AG09319 (cell line): ENCODE measurements around the gene CAP1.

ENCODE experiments used
- DNase-seq: peaks from one replicate; pipeline ENCODE4 v3.0.0-alpha.2; 2010; ENCODE audit warnings: low read depth; ENCODE audit errors: extremely low read depth
- TF ChIP-seq, protein P1 (sequence below): IDR thresholded peaks from 2 replicates; pipeline ENCODE4 v1.5.1; 2011; ENCODE audit warnings: low read depth, mild to moderate bottlenecking, inconsistent platforms, low read length, moderate library complexity

CAP1 gene

DNA sequence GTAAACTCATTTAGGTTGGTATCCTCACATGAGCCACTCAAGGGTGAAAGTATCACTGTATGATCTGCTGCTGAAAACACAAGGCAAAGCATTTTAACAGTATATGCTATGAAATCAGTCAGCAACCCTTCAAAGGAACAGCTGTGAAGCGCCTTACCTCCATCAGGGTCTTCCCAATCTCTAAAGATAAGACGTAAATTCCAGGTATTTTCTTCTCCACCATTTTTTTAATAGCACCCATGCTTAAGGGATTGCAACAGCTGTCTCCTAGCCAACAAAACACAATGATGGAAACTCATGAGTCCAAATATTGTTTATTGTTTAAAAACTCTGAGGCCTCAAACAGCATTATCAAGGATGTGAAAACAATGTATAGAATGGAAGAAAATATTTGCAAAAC is 51.7 kb downstream of the CAP1 start:
- TF ChIP-seq, protein P1, sequence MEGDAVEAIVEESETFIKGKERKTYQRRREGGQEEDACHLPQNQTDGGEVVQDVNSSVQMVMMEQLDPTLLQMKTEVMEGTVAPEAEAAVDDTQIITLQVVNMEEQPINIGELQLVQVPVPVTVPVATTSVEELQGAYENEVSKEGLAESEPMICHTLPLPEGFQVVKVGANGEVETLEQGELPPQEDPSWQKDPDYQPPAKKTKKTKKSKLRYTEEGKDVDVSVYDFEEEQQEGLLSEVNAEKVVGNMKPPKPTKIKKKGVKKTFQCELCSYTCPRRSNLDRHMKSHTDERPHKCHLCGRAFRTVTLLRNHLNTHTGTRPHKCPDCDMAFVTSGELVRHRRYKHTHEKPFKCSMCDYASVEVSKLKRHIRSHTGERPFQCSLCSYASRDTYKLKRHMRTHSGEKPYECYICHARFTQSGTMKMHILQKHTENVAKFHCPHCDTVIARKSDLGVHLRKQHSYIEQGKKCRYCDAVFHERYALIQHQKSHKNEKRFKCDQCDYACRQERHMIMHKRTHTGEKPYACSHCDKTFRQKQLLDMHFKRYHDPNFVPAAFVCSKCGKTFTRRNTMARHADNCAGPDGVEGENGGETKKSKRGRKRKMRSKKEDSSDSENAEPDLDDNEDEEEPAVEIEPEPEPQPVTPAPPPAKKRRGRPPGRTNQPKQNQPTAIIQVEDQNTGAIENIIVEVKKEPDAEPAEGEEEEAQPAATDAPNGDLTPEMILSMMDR, result no peak
- no peak for DNase-seq

DNA sequence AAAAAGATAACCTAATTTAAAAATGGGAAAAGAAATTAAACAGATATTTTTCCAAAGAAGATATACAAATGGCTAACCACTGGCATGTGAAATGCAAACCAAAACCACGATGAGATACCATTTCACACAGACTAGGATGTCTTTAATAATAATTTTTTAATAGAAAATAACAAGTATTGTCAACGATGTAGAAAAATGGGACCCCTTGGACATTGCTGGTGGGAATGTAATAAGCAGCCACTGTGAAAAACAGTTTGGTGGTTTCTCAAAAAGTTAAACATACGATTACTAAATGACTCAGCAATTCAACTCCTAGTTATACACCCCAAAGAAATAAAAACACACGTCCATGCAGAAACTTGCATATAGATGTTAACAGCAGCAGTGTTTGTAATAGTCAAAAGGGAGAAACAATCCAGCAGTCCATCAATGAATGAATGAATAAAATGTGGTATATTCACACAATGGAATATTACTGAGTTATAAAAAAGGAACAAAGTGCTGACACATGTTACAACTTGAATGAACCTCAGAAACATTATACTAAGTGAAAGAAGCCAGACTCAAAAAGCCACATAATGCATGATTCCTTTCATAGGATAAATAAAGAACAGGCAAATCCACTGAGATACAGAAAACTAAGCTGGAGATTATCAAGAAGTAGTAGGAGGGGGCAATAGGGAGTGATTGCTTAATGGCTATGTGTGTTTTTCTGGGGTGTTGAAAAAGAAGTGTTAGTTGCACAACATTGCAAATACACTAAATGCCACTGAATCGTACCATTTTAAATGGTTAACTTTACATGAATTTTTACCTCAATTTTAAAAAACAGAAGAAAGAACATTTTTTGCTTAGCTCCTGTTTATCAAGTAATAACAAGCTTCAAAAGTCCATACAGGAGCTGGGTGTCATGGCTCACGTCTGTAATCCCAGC is 52.4 kb downstream of the CAP1 start:
- DNase-seq, result no peak
- TF ChIP-seq, protein P1, result no peak

DNA sequence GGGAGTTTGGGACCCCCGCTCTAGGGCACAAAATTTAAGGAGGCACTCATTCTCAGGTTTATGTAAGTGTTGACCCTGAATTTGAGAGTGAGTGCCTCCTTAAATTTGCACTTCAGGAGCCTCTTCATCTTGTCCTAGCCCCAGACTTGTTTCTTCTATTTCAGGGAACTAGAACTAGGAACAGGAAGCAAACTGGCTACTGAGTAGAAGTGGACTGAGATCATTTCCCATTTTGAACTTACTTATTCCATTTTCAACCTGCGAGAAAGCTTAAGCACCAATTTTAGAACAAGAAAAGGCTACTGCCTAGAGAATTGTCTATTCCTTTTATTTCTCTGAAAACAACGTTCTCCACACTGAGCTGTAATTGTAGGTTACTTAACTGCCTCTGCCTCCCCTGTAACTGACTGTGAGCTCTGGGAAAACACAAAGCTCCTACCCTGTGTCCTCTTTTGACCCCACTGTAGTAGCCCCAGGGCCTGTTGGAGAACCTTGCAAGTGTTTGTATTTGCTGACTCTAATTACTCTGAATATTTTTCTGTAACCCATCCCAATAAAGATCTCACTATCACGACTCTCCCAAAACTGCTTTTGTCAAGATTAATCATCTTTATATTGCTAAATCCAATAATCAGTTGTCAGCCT is 54.1 kb downstream of the CAP1 start:
- TF ChIP-seq, protein P1, result no peak
- no peak for DNase-seq

DNA sequence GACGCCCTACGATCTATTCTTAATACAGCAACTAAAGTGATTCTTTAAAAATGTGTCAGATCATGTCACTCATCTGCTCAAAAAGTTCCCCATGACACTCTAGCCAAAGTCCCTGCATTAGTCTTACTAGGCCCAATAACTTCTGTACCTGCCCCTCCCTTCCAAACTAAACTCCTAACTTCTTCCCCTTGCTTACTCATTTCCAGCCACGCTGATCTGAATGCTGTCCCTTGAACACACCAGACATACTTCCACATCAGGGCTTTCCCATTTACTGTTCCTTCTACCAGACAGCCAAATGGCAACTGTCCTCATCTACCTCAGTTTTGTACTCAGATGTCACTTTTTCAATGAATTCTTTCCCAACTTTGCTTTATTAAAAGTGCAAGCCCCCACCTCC is 55.3 kb downstream of the CAP1 start:
- TF ChIP-seq, protein P1, result no peak
- DNase-seq, result no peak

DNA sequence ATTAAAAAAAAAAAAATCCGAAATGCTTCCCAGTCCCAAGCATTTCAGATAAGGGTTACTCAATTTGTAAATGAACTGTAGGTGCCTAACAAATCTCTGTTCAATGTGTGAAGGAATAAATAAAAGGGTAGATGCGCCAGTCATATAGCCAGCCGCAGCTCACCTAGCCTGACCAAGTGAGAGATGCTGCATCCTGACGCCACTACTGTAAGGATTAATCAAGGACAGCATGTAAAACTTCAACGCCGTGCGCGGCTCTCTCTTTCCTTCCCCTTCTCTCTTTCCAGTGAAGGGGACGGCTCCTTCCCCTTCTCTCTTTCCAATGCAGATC is 56.1 kb downstream of the CAP1 start:
- DNase-seq, result no peak
- TF ChIP-seq, protein P1, result no peak

DNA sequence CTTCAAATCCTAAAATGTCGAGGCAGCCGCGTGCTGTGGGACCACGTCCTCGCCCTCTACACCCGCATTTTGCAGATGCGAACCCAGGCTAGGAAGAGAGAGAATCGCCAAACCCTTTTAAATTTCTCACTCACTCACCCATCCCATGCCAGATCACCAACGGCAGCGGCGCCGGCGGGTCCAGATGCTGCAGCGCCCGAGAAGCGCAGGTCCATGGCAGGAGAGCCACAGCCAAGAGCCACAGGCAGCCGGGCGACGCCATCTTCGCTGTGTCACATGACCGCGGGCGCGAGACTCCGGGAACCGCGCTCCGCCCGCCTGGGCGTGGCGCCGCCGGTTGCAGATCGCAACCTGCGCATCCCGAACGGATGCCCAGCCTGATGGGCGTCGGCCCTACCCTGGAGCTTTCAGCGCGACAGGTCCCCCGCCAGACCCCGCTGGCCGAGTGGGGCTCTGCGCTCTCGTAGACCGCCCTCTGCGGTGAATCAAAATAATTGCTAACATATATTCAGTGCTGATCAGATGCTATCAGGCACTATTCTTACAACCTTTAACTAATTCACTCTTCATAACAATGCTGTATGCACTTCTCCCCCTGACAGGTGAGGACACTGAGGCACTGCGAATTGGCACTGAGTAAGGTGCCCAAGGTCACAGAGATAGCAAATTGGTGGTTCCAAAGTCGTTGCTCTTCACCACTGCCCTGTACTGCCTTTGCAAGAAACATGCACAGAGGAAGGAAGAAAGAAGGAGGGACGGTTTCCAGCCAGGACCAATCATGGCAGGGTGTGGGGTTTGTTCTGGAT is 56.7 kb downstream of the CAP1 start, which contains the start of gene PPT1:
PPT1 (minus strand) TSS at position 276 of the 806 bp plus-strand sequence; CDS start at position 262, 14 bp downstream.
- DNase-seq, result no peak
- TF ChIP-seq, protein P1, result peak; percentile 8
